SK-N-SH treated with all-trans-retinoic acid at 6 μM for 48 hours (cell line): ENCODE data around the gene PLEKHM3.

ENCODE experiments used
- ZFP30 ChIP-seq: fragments of 450-650 bp; formaldehyde crosslinking; IDR thresholded peaks from 2 replicates; pipeline ENCODE4 v1.5.0; 2022; ENCODE audit warnings: mild to moderate bottlenecking, moderate library complexity
- ZNF8 ChIP-seq: fragments of 450-650 bp; formaldehyde crosslinking; IDR thresholded peaks from 2 replicates; pipeline ENCODE4 v1.5.0; 2020; ENCODE audit warnings: mild to moderate bottlenecking, moderate library complexity
- TF ChIP-seq, protein P1 (sequence below): fragments of 250-450 bp; sonication (Bioruptor Pico); IDR thresholded peaks from 2 replicates; pipeline ENCODE4 v1.8.0; 2020; ENCODE audit warnings: mild to moderate bottlenecking, moderate library complexity, borderline replicate concordance

- TF ChIP-seq ZFP30 (CRISPR knock-in tag) (no peak), ZNF8 (CRISPR knock-in tag) (no peak)
- TF ChIP-seq, protein P1, sequence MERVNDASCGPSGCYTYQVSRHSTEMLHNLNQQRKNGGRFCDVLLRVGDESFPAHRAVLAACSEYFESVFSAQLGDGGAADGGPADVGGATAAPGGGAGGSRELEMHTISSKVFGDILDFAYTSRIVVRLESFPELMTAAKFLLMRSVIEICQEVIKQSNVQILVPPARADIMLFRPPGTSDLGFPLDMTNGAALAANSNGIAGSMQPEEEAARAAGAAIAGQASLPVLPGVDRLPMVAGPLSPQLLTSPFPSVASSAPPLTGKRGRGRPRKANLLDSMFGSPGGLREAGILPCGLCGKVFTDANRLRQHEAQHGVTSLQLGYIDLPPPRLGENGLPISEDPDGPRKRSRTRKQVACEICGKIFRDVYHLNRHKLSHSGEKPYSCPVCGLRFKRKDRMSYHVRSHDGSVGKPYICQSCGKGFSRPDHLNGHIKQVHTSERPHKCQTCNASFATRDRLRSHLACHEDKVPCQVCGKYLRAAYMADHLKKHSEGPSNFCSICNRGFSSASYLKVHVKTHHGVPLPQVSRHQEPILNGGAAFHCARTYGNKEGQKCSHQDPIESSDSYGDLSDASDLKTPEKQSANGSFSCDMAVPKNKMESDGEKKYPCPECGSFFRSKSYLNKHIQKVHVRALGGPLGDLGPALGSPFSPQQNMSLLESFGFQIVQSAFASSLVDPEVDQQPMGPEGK: no peak
Observed at GRCh38 chr2:207926989-207927300, 98.4 kb downstream of the PLEKHM3 start.
